NCI-H2107 treated with DMSO at 0.1 percent for 48 hours (cell line): ENCODE data around the gene DHRSX.
"Not testable (repeated sequence)": the region's sequence is repeated elsewhere in the genome, so short reads cannot be mapped to it uniquely, and the experiment has no call there.

Experiments used
- DNase-seq: peaks from one replicate; lab custom pipeline; 2025; ENCODE audit not compliant: unreplicated experiment; lab: John Stamatoyannopoulos, UW

Gene DHRSX

GRCh38 chrX:2320580-2321327, 180.0 kb downstream of the DHRSX start:
- no peak for DNase-seq

- DNase-seq = no peak
These were observed 180.7 kb downstream of the DHRSX start for GRCh38 chrX:2320089-2320488.

- DNase-seq = no peak
These were observed 182.4 kb downstream of the DHRSX start for GRCh38 chrX:2318371-2318770.

- no peak for DNase-seq
These were observed 183.2 kb downstream of the DHRSX start for GRCh38 chrX:2317527-2318055.

- DNase-seq = no peak
These were observed 184.2 kb downstream of the DHRSX start for GRCh38 chrX:2316534-2316933.

- no peak for DNase-seq
These were observed 185.3 kb downstream of the DHRSX start for GRCh38 chrX:2315434-2315833.

GRCh38 chrX:2314831-2315365, 185.9 kb downstream of the DHRSX start:
- DNase-seq = no peak

- DNase-seq = no peak
These were observed 186.7 kb downstream of the DHRSX start for GRCh38 chrX:2313864-2314640.

GRCh38 chrX:2312061-2312591, 188.7 kb downstream of the DHRSX start:
- DNase-seq = not testable (repeated sequence)

- DNase-seq = no peak
These were observed 189.3 kb downstream of the DHRSX start for GRCh38 chrX:2311501-2311900.

GRCh38 chrX:2301901-2302300, 198.9 kb downstream of the DHRSX start:
- no peak for DNase-seq

GRCh38 chrX:2299871-2300270, 200.9 kb downstream of the DHRSX start:
- no peak for DNase-seq

- DNase-seq = no peak
These were observed 214.0 kb downstream of the DHRSX start for GRCh38 chrX:2286731-2287130.

GRCh38 chrX:2284601-2285000, 216.2 kb downstream of the DHRSX start:
- DNase-seq = no peak

GRCh38 chrX:2284133-2284532, 216.6 kb downstream of the DHRSX start:
- no peak for DNase-seq

- DNase-seq = no peak
These were observed 217.5 kb downstream of the DHRSX start for GRCh38 chrX:2283111-2283859.

GRCh38 chrX:2282490-2283090, 218.2 kb downstream of the DHRSX start:
- no peak for DNase-seq

- no peak for DNase-seq
These were observed 228.4 kb downstream of the DHRSX start for GRCh38 chrX:2272337-2272736.

- not testable (repeated sequence) for DNase-seq
These were observed 229.2 kb downstream of the DHRSX start for GRCh38 chrX:2271595-2271994.

GRCh38 chrX:2270783-2271182, 230.0 kb downstream of the DHRSX start:
- DNase-seq = not testable (repeated sequence)
